Activated CD4-positive, alpha-beta T cell treated with anti-CD3 and anti-CD28 coated beads for 24 hours (primary cell): Measurements from ENCODE around the gene GZMB.
"Not testable (repeated sequence)": the region's sequence is repeated elsewhere in the genome, so short reads cannot be mapped to it uniquely, and the experiment has no call there.

Experiments used
- DNase-seq, 2 donors: peaks; one replicate each; pipeline ENCODE4 v3.0.0-alpha.2; 2020; ENCODE audit warnings: low read depth in 2 of 2

GZMB gene

GRCh38 chr14:24631749-24632335 lies 2.1 kb downstream of the GZMB start:
- no peak for DNase-seq

- DNase-seq = no peak
Observed at GRCh38 chr14:24630872-24631477, 3.0 kb downstream of the GZMB start.

- no peak for DNase-seq
Observed at GRCh38 chr14:24630087-24630871, 3.7 kb downstream of the GZMB start.

DNA sequence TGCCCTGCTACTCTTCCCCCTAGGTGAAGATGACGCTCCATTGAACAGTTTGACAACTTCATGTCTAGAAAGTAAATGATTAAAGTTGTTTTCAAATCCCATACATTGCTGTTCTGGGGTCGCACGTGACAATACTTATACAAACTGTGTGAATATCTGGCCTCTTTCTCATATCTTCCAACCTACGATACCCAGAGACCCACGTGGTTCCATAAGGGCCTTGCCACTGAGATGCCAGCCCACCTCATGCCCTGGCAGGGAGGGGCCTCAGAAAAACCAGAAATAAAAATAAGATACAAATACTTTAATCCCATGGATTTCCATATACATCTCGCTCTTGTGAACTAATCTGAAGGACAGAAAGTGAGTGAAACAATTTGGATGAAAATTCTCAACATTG lies 4.5 kb downstream of the GZMB start:
- no peak for DNase-seq

DNA sequence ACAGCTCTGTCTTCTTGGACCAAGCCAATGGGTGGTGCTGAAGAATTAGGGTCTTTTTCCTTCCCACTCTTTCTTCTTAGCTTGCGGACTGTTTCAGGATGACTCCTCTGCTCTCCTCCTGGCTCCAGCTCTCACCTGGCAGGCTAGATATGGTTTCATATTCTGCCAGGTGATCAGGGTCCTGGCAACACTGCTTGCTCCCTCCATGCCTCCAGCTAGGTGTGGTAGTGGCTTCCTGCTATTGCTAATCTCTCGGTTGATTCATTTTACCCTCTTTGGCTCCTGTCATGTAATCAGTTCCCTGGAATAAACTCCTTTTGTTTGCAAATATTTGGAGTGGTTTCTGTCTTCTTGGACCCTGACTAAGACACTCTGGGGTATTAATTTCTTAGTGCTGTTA lies 20.2 kb downstream of the GZMB start:
- no peak for DNase-seq

- no peak for DNase-seq
Observed at GRCh38 chr14:24613241-24613640, 20.7 kb downstream of the GZMB start.

DNA sequence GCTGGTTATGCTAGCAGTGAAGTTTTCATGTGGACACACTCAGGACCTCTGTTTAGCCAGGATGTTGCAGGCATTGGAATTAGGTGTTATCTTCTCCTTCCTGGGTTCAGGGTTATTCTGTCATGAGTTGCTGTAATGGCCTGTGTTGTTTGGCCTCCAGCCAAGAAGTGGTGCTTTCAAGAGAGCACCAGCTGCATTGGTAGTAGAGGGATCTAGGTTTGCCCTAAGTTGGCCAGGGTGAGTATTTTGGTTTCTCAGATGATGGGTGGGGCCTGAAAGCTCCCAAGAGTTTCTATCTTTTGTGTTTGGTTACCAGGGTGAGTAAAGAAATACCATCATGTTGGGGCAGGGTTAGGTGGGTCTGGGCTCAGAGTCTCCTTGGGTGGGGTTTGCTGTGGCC lies 21.8 kb downstream of the GZMB start:
- DNase-seq = no peak

DNA sequence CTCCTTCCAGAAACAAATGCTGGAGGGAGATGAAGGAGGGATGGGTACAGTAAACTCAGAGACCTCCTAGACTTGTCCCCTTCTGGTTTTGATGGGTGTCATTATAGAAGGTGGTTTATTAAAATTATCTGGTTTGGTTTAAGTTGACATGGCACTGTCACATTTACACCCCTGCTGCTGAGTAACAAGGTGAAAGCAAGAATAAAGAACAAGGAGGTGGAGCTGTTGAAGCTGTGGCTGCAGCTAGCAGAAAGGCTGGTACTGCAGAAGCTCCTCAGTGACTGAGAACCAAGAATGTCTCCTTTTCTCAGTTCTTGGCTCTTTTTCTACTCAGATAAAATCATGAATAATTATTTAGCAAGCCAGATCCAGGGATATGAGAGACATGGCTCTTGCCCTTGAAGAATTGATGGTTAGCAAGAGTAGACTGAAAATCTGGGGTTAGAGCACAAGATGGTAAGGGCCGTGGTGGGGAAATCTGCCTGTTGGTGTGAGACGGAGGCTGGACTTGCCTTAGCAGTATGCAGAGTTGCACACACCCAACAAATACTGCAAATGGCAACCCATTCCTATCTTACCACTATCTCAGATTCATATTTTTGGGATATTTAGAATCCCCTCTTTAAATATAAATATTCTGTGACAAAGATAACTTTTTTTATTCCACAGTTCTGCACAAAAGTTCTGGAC lies 24.2 kb downstream of the GZMB start, which contains the start of gene GZMH:
Gene GZMH (minus strand): TSS at position 31 of the 690 bp plus-strand sequence. CDS start 72 bp downstream, outside the sequence.
- DNase-seq = no peak

DNA sequence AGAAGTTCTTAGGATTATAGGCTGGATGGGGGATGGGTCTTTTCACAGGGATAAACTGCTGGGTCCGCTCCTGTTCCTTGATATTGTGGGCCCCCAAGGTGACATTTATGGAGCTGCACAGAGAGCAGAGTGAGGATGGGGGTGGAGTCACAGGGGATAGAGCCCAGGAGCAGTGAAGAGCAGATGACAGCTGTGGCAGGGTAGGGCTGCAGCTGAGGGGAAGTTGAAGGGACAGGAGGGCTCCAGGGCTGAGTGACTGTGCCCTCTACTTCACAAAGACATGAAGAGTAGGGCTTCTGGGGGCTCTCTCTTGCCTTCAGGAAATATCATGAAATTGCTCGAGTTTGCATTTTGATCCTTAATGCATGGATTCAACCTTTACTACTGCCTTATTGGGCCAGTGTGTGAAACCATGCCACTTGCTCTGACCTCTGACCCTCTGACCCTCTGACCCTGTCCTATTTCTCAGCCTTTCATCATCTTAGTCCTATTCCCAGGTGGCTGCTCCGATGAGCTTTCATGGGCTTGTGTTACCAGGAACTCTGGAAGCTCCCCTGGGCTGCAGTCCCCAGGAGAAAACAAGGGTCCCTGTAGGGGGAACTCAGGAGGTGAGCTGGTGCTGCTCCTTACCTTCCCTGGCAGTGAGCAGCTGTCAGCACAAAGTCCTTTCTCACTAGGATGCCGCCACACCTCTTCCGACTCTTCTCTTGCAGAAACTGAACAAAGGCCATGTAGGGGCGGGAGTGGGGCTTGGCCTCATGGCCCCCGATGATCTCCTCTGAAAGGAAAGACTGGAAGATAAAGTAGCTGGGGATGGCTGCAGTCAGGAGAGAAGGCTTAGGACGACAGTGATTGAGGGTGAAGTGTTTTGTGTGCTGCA lies 26.1 kb downstream of the GZMB start:
- no peak for DNase-seq

DNA sequence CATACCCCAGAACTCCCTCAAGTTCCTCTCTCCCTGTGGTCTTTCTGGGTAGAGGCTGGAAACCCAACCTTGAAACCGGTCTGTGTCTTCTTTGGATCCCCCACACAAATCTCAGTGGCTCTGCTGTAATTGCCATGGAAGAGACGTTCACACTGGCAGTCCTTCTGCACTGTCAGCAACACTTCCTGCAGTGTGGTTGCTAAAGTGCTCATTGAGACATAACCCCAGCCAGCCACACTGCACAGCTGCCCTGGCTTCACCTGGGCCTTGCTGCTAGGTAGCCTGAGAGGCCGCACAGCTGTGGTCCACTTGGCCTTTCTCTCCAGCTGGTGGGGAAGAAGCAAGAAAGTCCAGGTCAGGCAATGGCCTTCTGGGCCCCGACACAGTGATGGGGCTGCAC lies 26.9 kb downstream of the GZMB start:
- DNase-seq = no peak

DNA sequence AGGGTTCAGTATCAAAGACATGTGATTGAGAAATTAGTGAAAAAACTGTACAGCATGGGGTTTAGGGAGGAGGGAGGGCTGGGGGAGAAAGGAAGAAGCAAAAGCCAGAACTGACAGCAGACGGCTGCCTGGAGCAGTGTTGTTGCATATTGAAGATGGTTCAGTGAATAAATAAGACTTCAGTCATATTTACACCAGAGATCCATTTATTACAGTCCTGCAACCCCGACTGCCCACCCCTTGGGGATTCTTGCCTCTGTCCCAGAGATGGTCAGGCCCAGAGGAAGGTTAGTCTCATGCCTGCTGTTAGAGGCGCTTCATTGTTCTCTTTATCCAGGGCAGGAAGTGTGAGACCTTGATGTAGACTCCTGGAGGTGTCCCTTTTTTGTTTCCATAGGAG lies 27.7 kb downstream of the GZMB start:
- DNase-seq = no peak

DNA sequence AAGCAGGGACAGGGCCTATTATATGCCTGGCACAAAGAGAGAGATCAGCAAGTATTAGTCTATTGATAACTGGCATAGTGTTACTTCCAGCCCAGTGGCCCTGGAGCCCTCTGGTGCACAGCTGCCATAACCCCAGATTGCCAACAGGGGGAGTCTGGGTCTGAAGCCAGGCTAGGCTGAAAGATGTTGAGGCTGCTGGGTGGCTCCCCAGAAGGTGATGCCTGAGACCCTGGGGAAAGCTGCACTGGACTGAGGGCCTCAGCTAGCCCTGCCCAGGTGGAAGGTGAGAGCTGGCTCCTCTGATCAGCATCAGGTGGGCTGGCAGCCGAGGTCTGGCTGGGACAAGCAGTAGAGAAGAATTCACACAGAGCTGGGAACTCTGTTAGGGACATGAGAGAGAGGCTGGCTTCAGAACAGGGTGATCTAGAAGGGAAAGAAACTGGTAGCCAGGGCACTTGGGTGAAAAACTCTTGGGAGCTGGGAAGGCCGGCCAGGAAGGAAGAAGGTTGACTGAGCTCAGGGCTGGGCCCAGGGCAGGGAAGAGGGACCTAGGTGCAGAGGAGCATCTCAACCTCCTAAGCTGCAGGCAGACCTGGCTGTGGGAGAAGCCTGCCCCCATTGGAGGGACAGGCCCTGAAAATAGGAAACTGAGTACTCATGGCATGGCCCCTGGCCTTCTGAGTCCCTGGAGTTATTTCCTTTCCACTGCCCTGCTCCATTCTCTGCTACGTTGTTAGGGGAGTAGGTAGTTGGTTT lies 28.4 kb downstream of the GZMB start:
- DNase-seq = peak; percentile 48 to 57

GRCh38 chr14:24597403-24597802 lies 36.6 kb downstream of the GZMB start:
- no peak for DNase-seq

GRCh38 chr14:24595073-24595808 lies 38.7 kb downstream of the GZMB start:
- no peak for DNase-seq

GRCh38 chr14:24591004-24591403 lies 43.0 kb downstream of the GZMB start:
- DNase-seq = not testable (repeated sequence)

DNA sequence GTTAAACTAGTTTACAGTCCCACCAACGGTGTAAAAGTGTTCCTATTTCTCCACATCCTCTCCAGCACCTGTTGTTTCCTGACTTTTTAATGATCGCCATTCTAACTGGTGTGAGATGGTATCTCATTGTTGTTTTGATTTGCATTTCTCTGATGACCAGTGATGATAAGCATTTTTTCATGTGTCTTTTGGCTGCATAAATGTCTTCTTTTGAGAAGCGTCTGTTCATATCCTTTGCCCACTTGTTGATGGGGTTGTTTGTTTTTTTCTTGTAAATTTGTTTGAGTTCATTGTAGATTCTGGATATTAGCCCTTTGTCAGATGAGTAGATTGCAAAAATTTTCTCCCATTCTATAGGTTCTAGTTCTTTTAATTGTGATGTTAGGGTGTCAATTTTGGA lies 49.6 kb downstream of the GZMB start:
- DNase-seq = not testable (repeated sequence)
